GM12864 (cell line): ENCODE measurements around the gene ALX4.

ENCODE experiments used
- DNase-seq: peaks from one replicate; pipeline ENCODE4 v3.0.0-alpha.2; 2011; ENCODE audit warnings: low read depth
- H3K4me3 ChIP-seq: 2 replicates; pipeline ENCODE4 v1.5.1; 2011; ENCODE audit warnings: mild to moderate bottlenecking, low read depth, low read length, control low read depth
- TF ChIP-seq, protein P1 (sequence below): IDR thresholded peaks from 2 replicates; pipeline ENCODE4 v1.5.1; 2011; ENCODE audit warnings: low read depth, mild to moderate bottlenecking, moderate library complexity, low read length, control low read depth, inconsistent platforms; ENCODE audit errors: missing control alignments

ALX4 gene

DNA sequence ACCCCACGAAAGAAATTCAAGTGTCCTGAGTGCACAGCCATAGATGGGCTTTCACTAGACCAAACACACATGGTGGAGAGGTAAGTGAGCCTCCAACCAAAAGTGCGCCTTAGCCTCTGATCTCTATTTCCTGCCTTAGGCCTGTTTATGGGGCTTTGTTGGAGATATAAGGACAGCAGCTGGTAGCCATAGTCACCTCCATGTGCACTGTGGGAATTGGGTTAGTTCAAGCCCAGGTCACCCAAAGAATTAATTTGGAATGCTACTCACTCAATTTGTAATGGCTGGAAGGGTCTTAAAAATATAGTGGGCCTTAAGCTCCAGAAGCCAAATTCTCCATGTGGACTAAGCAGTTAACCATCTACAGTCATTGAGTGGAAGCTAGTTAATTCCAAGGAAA is 73.6 kb downstream of the ALX4 start:
- no peak for DNase-seq
- TF ChIP-seq, protein P1, sequence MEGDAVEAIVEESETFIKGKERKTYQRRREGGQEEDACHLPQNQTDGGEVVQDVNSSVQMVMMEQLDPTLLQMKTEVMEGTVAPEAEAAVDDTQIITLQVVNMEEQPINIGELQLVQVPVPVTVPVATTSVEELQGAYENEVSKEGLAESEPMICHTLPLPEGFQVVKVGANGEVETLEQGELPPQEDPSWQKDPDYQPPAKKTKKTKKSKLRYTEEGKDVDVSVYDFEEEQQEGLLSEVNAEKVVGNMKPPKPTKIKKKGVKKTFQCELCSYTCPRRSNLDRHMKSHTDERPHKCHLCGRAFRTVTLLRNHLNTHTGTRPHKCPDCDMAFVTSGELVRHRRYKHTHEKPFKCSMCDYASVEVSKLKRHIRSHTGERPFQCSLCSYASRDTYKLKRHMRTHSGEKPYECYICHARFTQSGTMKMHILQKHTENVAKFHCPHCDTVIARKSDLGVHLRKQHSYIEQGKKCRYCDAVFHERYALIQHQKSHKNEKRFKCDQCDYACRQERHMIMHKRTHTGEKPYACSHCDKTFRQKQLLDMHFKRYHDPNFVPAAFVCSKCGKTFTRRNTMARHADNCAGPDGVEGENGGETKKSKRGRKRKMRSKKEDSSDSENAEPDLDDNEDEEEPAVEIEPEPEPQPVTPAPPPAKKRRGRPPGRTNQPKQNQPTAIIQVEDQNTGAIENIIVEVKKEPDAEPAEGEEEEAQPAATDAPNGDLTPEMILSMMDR: no peak

DNA sequence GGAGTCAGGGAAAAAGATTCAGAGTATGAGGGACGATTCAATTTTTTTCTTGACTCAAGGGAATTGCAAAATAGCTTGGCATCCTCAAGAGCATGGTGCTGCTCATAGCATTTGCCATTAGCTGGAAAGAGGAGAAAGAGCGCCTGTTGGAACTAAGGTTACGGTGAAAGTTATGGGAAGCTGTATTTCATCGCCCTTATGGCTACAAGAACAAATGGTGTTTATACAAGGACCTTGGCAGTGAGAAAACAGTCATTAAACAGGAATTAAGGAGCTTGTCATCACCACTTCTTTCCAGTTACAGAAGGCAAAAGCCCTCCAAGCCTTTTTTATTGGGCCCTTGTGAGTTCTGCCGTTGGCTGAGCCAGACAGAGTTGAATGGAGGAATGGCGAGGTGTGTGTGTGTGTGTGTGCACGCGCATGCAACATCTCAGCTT is 74.2 kb downstream of the ALX4 start:
- DNase-seq: no peak
- no peak overlapping the region for H3K4me3 ChIP-seq
- TF ChIP-seq, protein P1: no peak

More for the DNA sequence above, 73.6 kb downstream of the ALX4 start:
- H3K4me3 ChIP-seq: no peak overlapping the region

DNA sequence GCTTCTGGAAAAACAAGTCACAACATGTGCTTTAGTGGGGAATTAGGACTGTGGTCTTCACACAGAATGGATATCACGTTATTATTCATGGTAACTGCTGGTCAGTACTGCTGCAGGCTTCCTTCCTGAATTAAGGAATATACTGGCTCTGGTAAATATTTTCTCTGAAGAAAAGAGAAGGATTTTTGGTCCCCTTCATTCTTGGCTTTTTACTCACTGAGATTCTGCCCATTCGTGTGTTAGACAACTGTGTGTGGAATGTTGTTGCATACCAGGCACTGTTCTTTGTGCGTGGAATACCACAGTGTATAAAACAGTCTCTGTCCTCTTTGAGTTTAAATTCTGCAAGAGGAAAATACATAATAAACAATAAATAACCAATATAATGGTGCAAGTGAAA is 80.3 kb downstream of the ALX4 start:
- TF ChIP-seq, protein P1: no peak
- H3K4me3 ChIP-seq: no peak overlapping the region
- no peak for DNase-seq

DNA sequence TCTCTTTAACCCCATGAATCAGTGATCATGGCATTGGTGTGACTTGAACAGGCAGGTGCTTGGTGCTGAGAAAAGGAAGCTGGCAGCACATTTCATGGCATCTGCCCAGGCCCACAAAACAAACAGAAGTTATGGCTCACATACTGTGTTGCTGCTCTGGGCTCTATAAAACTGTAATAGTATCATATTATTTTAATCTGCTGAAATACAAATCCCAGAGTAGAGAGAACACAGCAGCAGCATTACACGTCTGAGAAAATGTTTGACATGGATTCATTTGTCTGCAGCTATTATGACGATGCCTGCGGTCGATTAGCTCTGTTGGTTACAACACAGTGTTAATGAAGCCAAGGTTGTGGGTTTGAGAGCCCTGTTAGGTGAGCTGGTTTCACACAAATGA is 80.8 kb downstream of the ALX4 start:
- TF ChIP-seq, protein P1: no peak
- no peak for DNase-seq
- H3K4me3 ChIP-seq: no peak overlapping the region

DNA sequence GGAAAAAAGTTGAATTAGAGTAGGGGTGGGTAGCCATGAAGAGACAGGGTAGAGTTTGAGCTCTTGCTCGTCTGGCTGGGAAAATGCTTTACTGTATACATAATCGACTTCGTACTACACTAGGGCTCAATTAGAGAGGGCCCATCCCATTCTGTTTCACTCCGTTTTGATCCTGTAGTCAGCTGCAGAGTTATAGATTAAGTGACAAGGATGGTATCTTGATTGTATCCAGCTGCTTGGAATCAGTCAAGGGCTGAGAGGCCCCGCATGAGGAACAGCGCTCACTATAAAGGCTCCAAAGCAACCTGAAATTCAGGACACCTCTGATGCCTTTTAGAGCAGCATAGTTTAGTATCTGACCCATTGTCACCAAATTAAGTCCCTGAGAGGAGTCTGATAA is 81.6 kb downstream of the ALX4 start:
- no peak overlapping the region for H3K4me3 ChIP-seq
- TF ChIP-seq, protein P1: no peak
- DNase-seq: no peak

DNA sequence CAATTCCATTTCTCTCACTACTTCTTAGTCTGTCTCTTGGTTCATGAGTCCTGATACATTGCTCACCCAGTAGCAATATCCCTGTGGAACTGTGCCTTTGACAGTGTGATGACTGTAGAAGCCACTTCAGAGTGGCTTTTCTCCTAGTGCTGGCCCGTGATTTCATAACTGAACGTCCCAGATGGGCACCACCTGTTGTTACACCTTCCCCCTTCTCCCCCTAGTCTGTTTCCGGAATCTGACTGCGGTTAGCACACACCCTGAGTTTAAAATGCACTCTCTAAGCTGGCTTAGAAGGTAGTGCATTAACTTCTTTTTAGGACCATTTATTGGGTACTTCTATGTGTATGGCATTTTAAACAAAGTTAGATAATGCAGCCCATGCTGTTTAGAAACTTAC is 83.0 kb downstream of the ALX4 start:
- TF ChIP-seq, protein P1: no peak

DNA sequence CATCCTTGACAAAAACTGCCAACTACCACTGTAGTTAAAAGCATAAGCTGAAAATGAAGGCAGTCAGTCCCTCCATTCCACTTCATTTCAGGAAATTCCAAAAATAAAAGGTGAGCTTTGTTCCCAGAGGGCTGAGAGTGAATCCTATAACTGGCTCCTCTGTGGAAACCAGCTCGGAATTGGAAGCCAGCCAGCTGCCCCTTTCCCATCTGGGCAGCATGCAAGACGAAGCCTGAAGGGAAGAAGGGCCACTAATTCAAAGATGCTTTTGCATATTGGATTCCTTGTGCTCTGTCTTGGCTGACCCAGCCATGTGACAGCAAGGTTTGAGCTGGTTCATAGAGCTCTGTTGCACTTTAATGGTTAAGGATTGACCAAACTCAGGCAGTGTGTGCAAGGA is 83.4 kb downstream of the ALX4 start:
- no peak for DNase-seq
- TF ChIP-seq, protein P1: no peak

More for the DNA sequence above, 83.0 kb downstream of the ALX4 start:
- H3K4me3 ChIP-seq: no peak overlapping the region
- no peak for DNase-seq

More for the DNA sequence above, 83.4 kb downstream of the ALX4 start:
- H3K4me3 ChIP-seq: no peak overlapping the region
